HepG2 (cell line): ENCODE results near the gene TMEM185B.

Source experiments
- ELF1 ChIP-seq: sonication (generic); formaldehyde crosslinking; IDR thresholded peaks from 2 replicates; pipeline ENCODE4 v1.4.0; 2020; ENCODE audit warnings: missing genetic modification reagents
- FOXO1 ChIP-seq: sonication (generic); formaldehyde crosslinking; IDR thresholded peaks from 2 replicates; pipeline ENCODE4 v1.4.0; 2020; ENCODE audit warnings: missing genetic modification reagents
- GTF2F1 ChIP-seq: fragments of 150-350 bp; IDR thresholded peaks from 2 replicates; pipeline ENCODE4 v1.6.1; 2014; ENCODE audit warnings: low read length
- NFYC ChIP-seq: IDR thresholded peaks from 2 replicates; pipeline ENCODE4 v1.6.1; 2016; ENCODE audit warnings: missing genetic modification reagents, missing compliant biosample characterization
- RARG ChIP-seq: sonication (generic); formaldehyde crosslinking; IDR thresholded peaks from 2 replicates; pipeline ENCODE4 v1.4.0; 2020; ENCODE audit warnings: low read depth, mild to moderate bottlenecking, missing genetic modification reagents
- ZFP37 ChIP-seq: sonication (generic); formaldehyde crosslinking; IDR thresholded peaks from 2 replicates; pipeline ENCODE4 v1.4.0; 2020; ENCODE audit warnings: missing genetic modification reagents, borderline replicate concordance
- ZNF644 ChIP-seq: IDR thresholded peaks from 2 replicates; pipeline ENCODE4 v1.6.1; 2016; ENCODE audit warnings: low read depth
- TF ChIP-seq, protein P1 (sequence below): sonication (generic); formaldehyde crosslinking; IDR thresholded peaks from 2 replicates; pipeline ENCODE4 v1.5.0; 2020; ENCODE audit warnings: mild to moderate bottlenecking, missing genetic modification reagents, moderate library complexity

DNA sequence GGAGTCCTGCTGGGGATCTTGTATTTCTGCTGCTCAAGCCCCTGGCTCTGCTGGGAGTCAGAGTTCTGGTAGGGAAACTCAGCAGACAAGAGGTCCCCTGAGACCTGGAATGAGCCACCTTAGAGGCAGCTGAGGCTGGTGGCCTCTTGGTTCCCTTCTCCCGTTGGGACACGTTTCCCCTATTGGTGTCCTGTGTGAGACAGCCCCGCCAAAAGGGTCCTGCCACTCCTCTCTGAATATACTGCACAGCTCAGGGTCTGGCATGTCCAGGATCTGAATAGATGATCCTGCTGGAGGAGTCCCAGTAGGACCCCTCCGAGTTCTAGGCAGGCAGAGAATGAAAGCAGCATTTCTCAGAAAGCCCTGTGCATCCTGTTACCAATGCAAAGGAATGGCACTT, 27.4 kb upstream of the TMEM185B start:
- TF ChIP-seq GTF2F1 (no peak), ELF1 (CRISPR knock-in tag) (no peak), ZNF644 (no peak), NFYC (no peak), RARG (CRISPR knock-in tag) (no peak), FOXO1 (CRISPR knock-in tag) (no peak), ZFP37 (CRISPR knock-in tag) (no peak)
- TF ChIP-seq, protein P1, sequence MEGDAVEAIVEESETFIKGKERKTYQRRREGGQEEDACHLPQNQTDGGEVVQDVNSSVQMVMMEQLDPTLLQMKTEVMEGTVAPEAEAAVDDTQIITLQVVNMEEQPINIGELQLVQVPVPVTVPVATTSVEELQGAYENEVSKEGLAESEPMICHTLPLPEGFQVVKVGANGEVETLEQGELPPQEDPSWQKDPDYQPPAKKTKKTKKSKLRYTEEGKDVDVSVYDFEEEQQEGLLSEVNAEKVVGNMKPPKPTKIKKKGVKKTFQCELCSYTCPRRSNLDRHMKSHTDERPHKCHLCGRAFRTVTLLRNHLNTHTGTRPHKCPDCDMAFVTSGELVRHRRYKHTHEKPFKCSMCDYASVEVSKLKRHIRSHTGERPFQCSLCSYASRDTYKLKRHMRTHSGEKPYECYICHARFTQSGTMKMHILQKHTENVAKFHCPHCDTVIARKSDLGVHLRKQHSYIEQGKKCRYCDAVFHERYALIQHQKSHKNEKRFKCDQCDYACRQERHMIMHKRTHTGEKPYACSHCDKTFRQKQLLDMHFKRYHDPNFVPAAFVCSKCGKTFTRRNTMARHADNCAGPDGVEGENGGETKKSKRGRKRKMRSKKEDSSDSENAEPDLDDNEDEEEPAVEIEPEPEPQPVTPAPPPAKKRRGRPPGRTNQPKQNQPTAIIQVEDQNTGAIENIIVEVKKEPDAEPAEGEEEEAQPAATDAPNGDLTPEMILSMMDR (CRISPR knock-in tag): no peak
